B cell (primary cell): ENCODE results near the gene COL21A1. TPM values are rescaled to one million over a fixed set of nuclear protein-coding genes. Genes with fewer than 3 reads are reported as not detected.

Experiments used
- ATAC-seq: fragments of 200-7000 bp; cut with Tn5 transposase; one replicate; pipeline ENCODE4 v1.10.0; 2021; ENCODE audit warnings: low read depth, mild to moderate bottlenecking, moderate number of reproducible peaks, moderate library complexity
- CTCF ChIA-PET: fragments of 350-600 bp; sonication (Branson Sonifier 250); formaldehyde crosslinking; loops from one replicate; lab custom pipeline; 2021; ENCODE audit warnings: antibody characterized with exemption, inconsistent platforms; lab: Charles Lee
- POLR2A ChIA-PET: fragments of 350-600 bp; sonication (Branson Sonifier 250); formaldehyde crosslinking; loops from one replicate; lab custom pipeline; 2021; ENCODE audit warnings: antibody characterized with exemption; lab: Charles Lee
- DNase-seq: peaks from one replicate; pipeline ENCODE4 v3.0.0; 2013
- H2AFZ ChIP-seq: 2 replicates; pipeline ENCODE4 v1.6.1; 2012; ENCODE audit warnings: mild to moderate bottlenecking, low read depth, low read length; ENCODE audit not compliant: insufficient read depth, poor library complexity, severe bottlenecking
- H3K27ac ChIP-seq, 2 donors: 1 replicate in 1 of 2; 2 replicates in 1 of 2; pipeline ENCODE4 v1.5.1; 2012 to 2013; ENCODE audit warnings: low read length in 2 of 2, mild to moderate bottlenecking in 2 of 2, moderate library complexity in 1 of 2
- H3K27me3 ChIP-seq, 4 experiments: fragments of 200-600 bp in 1 of 4; sonication (generic) in 1 of 4; replicated peaks in 1 of 4; 1 replicate in 2 of 4; 2 replicates in 2 of 4; pipeline versions ENCODE4 v1.6.1 to v1.7.0; 2013 to 2016; ENCODE audit warnings: low read length in 3 of 4, mild to moderate bottlenecking in 2 of 4, mixed read lengths in 1 of 4, moderate library complexity in 1 of 4; ENCODE audit not compliant: insufficient read depth in 4 of 4, control insufficient read depth in 3 of 4; ENCODE audit errors: control extremely low read depth in 1 of 4
- H3K36me3 ChIP-seq, 2 experiments: replicated peaks in 1 of 2; 1 replicate in 1 of 2; 2 replicates in 1 of 2; pipeline versions ENCODE4 v1.6.1 to v1.7.1; 2013; ENCODE audit warnings: low read length in 1 of 2; ENCODE audit not compliant: insufficient read depth in 2 of 2, control insufficient read depth in 1 of 2; ENCODE audit errors: control extremely low read depth in 1 of 2, extremely low read depth in 1 of 2
- H3K4me1 ChIP-seq, 2 donors: fragments of 200-600 bp in 1 of 2; sonication (generic) in 1 of 2; 1 replicate in 1 of 2; 2 replicates in 1 of 2; pipeline versions ENCODE4 v1.5.1 to v1.6.1; 2013 to 2017; ENCODE audit warnings: low read length in 2 of 2; ENCODE audit not compliant: control insufficient read depth in 2 of 2, insufficient read depth in 2 of 2
- H3K4me2 ChIP-seq: replicated peaks from 2 replicates; pipeline ENCODE3; 2012; ENCODE audit warnings: mild to moderate bottlenecking, low read depth, low read length; ENCODE audit not compliant: poor library complexity, severe bottlenecking
- H3K4me3 ChIP-seq, 5 experiments: fragments of 200-600 bp in 1 of 5; sonication (generic) in 1 of 5; 1 replicate in 3 of 5; 2 replicates in 2 of 5; pipeline versions ENCODE4 v1.5.1 to v1.7.0; 2011 to 2016; ENCODE audit warnings: low read length in 4 of 5, mild to moderate bottlenecking in 4 of 5, low read depth in 2 of 5, control low read depth in 1 of 5, moderate library complexity in 1 of 5; ENCODE audit not compliant: insufficient read depth in 1 of 5; ENCODE audit errors: control extremely low read depth in 1 of 5, extremely low read depth in 1 of 5
- H3K79me2 ChIP-seq: fragments of 200-600 bp; sonication (generic); one replicate; pipeline ENCODE4 v1.6.0; 2016; ENCODE audit warnings: low read length; ENCODE audit not compliant: control insufficient read depth, insufficient read depth
- H3K9ac ChIP-seq: fragments of 200-600 bp; sonication (generic); 2 replicates; pipeline ENCODE4 v1.6.1; 2017; ENCODE audit warnings: mild to moderate bottlenecking, low read length, moderate library complexity
- H3K9me3 ChIP-seq, 3 donors: one replicate each; pipeline versions ENCODE4 v1.6.1 to v1.7.1; 2013; ENCODE audit warnings: low read length in 2 of 3; ENCODE audit not compliant: control insufficient read depth in 2 of 3, insufficient read depth in 1 of 3; ENCODE audit errors: control extremely low read depth in 1 of 3
- H4K20me1 ChIP-seq: 2 replicates; pipeline ENCODE4 v1.6.0; 2012; ENCODE audit warnings: mild to moderate bottlenecking, low read length; ENCODE audit not compliant: insufficient read depth, control insufficient read depth, poor library complexity, severe bottlenecking
- H3K27ac Mint-ChIP-seq: one replicate; pipeline ENCODE4 v1.8.0; 2021; ENCODE audit warnings: mixed read lengths
- H3K27me3 Mint-ChIP-seq: one replicate; pipeline ENCODE4 v1.8.0; 2021; ENCODE audit warnings: mixed read lengths
- H3K4me1 Mint-ChIP-seq: one replicate; pipeline ENCODE4 v1.8.0; 2021; ENCODE audit warnings: mixed read lengths
- H3K4me3 Mint-ChIP-seq: one replicate; pipeline ENCODE4 v1.8.0; 2021; ENCODE audit warnings: mixed read lengths
- H3K9me3 Mint-ChIP-seq: one replicate; pipeline ENCODE4 v1.8.0; 2022; ENCODE audit warnings: mixed read lengths; ENCODE audit not compliant: insufficient read depth
- CTCF ChIP-seq: fragments of 200-600 bp; IDR thresholded peaks from one replicate; pipeline ENCODE4 v1.8.0; 2022; ENCODE audit warnings: antibody characterized with exemption, mild to moderate bottlenecking
- EZH2 ChIP-seq: IDR thresholded peaks from 2 replicates; pipeline ENCODE4 v1.6.1; 2012; ENCODE audit warnings: borderline replicate concordance, low read depth, mild to moderate bottlenecking, moderate library complexity, low read length; ENCODE audit not compliant: insufficient read depth, poor library complexity, severe bottlenecking
- WGBS: methylation state at CpG from one replicate; pipeline ENCODE4 v1.1.5; 2013; ENCODE audit warnings: missing lambda C conversion rate; ENCODE audit not compliant: insufficient coverage; 5-methylcytosine and 5-hydroxymethylcytosine counted together
- intact Hi-C: fragments of 100-400 bp; cut with micrococcal nuclease; formaldehyde crosslinking; loops from one replicate; pipeline ENCODE4 v1.10.0; 2022
- polyA plus RNA-seq: library from polyadenylated mRNA; depleted of rRNA; stranded (reverse); fragments of >200 nt; gene quantifications from 2 replicates; pipeline ENCODE4 v1.2.3, GENCODE V29; 2012
- total RNA-seq, 2 donors: library from RNA; stranded (reverse); fragments of 120-200 nt in 1 of 2; gene quantifications; 1 replicate in 1 of 2; 2 replicates in 1 of 2; pipeline versions ENCODE4 v1.2.3 to v1.2.4, GENCODE V29; 2013 to 2022

The COL21A1 gene
- total and polyA plus RNA-seq, 2 donors (not counting 1 experiment from before 2014, with no cell fraction given): not detected

DNA sequence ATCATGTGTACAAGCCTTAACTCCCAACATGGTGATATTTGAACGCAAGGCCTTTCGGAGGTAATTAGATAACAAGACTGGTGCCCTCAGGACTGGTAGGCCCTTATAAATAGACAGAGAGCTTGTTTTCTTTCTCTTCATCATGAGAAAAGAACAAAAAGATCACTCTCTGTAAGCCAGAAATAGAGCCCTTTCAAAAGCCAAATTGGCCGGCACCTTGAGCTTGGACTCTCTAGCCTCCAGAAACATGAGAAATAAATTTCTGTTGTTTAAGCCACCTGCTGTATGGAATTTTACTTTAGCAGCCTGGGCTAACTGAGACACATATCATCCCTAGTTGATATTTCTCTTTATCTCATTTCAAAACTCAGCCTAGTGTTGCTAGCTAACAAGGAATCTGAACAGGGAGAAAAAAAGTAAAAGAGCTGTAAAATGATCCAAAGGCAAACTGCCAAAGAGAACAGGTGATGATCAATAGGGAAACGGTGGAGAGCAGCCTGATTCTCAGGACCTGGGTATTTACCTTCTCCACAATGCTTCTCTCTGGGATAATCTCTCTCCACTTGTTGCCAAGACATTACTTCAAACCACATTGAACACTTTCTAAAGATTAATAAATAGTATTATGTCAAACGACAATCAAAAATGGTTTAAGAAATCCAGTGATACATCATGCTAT lies 6.1 kb downstream of the COL21A1 start:
- H3K9me3 ChIP-seq: no peaks in the 10 kb centered on the region
- no peak overlapping the region for H3K9ac ChIP-seq
- no peak overlapping the region for H3K4me3 ChIP-seq
- Mint-ChIP-seq H3K9me3 (no peaks in the 10 kb centered on the region), H3K4me1 (no peaks in the 10 kb centered on the region), H3K27ac (no peak overlapping the region), H3K27me3 (no peaks in the 10 kb centered on the region), H3K4me3 (no peak overlapping the region)
- no peak overlapping the region for H3K27ac ChIP-seq
- ATAC-seq (no peak), DNase-seq (no peak)
- POLR2A ChIA-PET: no interaction called here
- intact Hi-C loops: no loop called here
- H3K27me3 ChIP-seq: no peaks in the 10 kb centered on the region
- CTCF ChIA-PET: no interaction called here
- H4K20me1 ChIP-seq: no peaks in the 10 kb centered on the region
- no peaks in the 10 kb centered on the region for H3K4me1 ChIP-seq
- WGBS: no CpG with 5 or more reads among the region's 5 CpGs
- no peak overlapping the region for H2AFZ ChIP-seq
- no peaks in the 10 kb centered on the region for H3K36me3 ChIP-seq
- H3K4me2 ChIP-seq: no peak overlapping the region
- H3K79me2 ChIP-seq: no peaks in the 10 kb centered on the region
- TF ChIP-seq EZH2 (no peak), CTCF (no peak)

DNA sequence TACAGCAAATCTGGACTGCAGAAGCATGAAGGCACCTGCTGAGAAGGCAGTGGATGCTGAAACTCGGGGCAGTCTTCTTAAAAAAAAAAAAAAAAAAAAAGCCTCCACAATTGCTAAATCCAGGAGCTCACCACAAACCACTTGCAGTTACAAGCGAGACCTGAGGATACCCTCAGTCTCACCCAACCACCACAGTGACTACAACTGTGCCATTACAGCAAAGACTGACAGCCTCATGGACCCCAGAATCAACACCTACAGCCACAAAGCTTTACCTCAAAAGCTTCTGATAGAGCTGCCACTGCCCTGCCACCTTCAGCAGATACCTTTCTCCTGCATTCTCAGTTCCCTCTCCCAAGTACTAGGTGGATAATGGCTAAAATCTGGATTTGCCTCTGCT lies 9.0 kb downstream of the COL21A1 start:
- Histone ChIP-seq H3K36me3 (no peaks in the 10 kb centered on the region), H3K27me3 (no peaks in the 10 kb centered on the region), H3K79me2 (no peaks in the 10 kb centered on the region), H3K27ac (no peak overlapping the region), H3K4me3 (no peak overlapping the region), H3K9me3 (no peaks in the 10 kb centered on the region), H4K20me1 (no peaks in the 10 kb centered on the region), H3K9ac (no peak overlapping the region), H3K4me1 (no peaks in the 10 kb centered on the region), H3K4me2 (no peak overlapping the region), H2AFZ (no peak overlapping the region)
- Mint-ChIP-seq H3K4me3 (no peak overlapping the region), H3K27ac (no peak overlapping the region), H3K27me3 (no peaks in the 10 kb centered on the region), H3K4me1 (no peaks in the 10 kb centered on the region), H3K9me3 (no peaks in the 10 kb centered on the region)
- ChIA-PET CTCF (no interaction called here), POLR2A (no interaction called here)
- 78% methylated on average over 2 of the region's 2 CpGs for WGBS
- DNase-seq (no peak), ATAC-seq (no peak)
- TF ChIP-seq CTCF (no peak), EZH2 (no peak)
- intact Hi-C loops: no loop called here
